PC-3 (cell line): Measurements from ENCODE around the gene PTGER2. TPM values are rescaled to one million over a fixed set of nuclear protein-coding genes. Genes with fewer than 3 reads are reported as not detected.

Experiments used
- ATAC-seq: fragments of 200-7000 bp; cut with Tn5 transposase; 2 replicates; pipeline ENCODE4 v1.9.1; 2020; ENCODE audit warnings: mild to moderate bottlenecking, moderate library complexity
- BruUV-seq: library from RNA; stranded (reverse); fragments of 400-500 nt; replicated peaks from 2 replicates; lab custom pipeline; 2021; lab: Mats Ljungman, UMichigan
- CTCF ChIA-PET: fragments of 300-600 bp; sonication (Branson Sonifier 250); formaldehyde crosslinking; loops from one replicate; lab custom pipeline; 2022; ENCODE audit warnings: antibody characterized with exemption; lab: Charles Lee
- POLR2A ChIA-PET: fragments of 300-600 bp; sonication (Branson Sonifier 250); formaldehyde crosslinking; loops from one replicate; lab custom pipeline; 2022; ENCODE audit warnings: antibody characterized with exemption; ENCODE audit not compliant: unreplicated experiment; lab: Charles Lee
- DNase-seq: peaks from one replicate; pipeline ENCODE4 v3.0.0-alpha.2; 2015
- H2AFZ ChIP-seq: fragments of 300-600 bp; sonication (generic); 2 replicates; pipeline ENCODE4 v1.6.0; 2016; ENCODE audit warnings: antibody characterized with exemption, low read length
- H3F3A ChIP-seq: fragments of 300-600 bp; sonication (generic); one replicate; pipeline ENCODE4 v1.6.0; 2017; ENCODE audit warnings: antibody characterized with exemption, low read length, control low read depth, mild to moderate bottlenecking; ENCODE audit not compliant: unreplicated experiment
- H3K27ac ChIP-seq: fragments of 300-600 bp; sonication (generic); 2 replicates; pipeline ENCODE4 v1.5.1; 2016; ENCODE audit warnings: mild to moderate bottlenecking, low read length
- H3K27me3 ChIP-seq: fragments of 300-600 bp; sonication (generic); 2 replicates; pipeline ENCODE4 v1.6.1; 2016; ENCODE audit warnings: low read length, mixed read lengths
- H3K36me3 ChIP-seq: fragments of 300-600 bp; sonication (generic); 2 replicates; pipeline ENCODE4 v1.6.1; 2016; ENCODE audit warnings: low read depth, mixed run types, low read length, mixed read lengths
- H3K4me1 ChIP-seq: fragments of 300-600 bp; sonication (generic); 2 replicates; pipeline ENCODE4 v1.5.1; 2016; ENCODE audit warnings: low read length; ENCODE audit not compliant: insufficient read depth
- H3K4me2 ChIP-seq: fragments of 300-600 bp; sonication (generic); 2 replicates; pipeline ENCODE4 v1.6.0; 2016; ENCODE audit warnings: low read length
- H3K4me3 ChIP-seq: fragments of 300-600 bp; sonication (generic); 2 replicates; pipeline ENCODE4 v1.5.1; 2016; ENCODE audit warnings: mild to moderate bottlenecking, low read length, mixed read lengths
- H3K79me2 ChIP-seq: fragments of 300-600 bp; sonication (generic); 2 replicates; pipeline ENCODE4 v1.6.1; 2017; ENCODE audit warnings: low read length, mixed read lengths
- H3K9ac ChIP-seq: fragments of 300-600 bp; sonication (generic); 2 replicates; pipeline ENCODE4 v1.6.0; 2016; ENCODE audit warnings: mild to moderate bottlenecking, low read length
- H3K9me2 ChIP-seq: fragments of 300-600 bp; sonication (generic); replicated peaks from 2 replicates; pipeline ENCODE4 v1.6.1; 2016; ENCODE audit warnings: mixed run types, low read length, mixed read lengths
- H3K9me3 ChIP-seq: fragments of 300-600 bp; sonication (generic); 2 replicates; pipeline ENCODE4 v1.6.1; 2016; ENCODE audit warnings: low read length, mixed read lengths
- H4K20me1 ChIP-seq: fragments of 300-600 bp; sonication (generic); 2 replicates; pipeline ENCODE4 v1.6.1; 2016; ENCODE audit warnings: low read length, mixed read lengths
- EZH2 ChIP-seq: fragments of 300-600 bp; sonication (generic); IDR thresholded peaks from one replicate; pipeline ENCODE4 v1.6.1; 2017; ENCODE audit warnings: antibody characterized with exemption, mild to moderate bottlenecking, low read length; ENCODE audit not compliant: unreplicated experiment
- EZH2phosphoT487 ChIP-seq: fragments of 300-600 bp; sonication (generic); IDR thresholded peaks from 2 replicates; pipeline ENCODE4 v1.6.1; 2018; ENCODE audit warnings: mild to moderate bottlenecking, antibody characterized with exemption, low read length, borderline replicate concordance
- intact Hi-C: fragments of 100-400 bp; cut with micrococcal nuclease; formaldehyde crosslinking; loops from 2 replicates; pipeline ENCODE4 v1.9.0; 2023
- total RNA-seq: library from RNA; depleted of rRNA; stranded (reverse); fragments of >200 nt; gene quantifications from 2 replicates; pipeline ENCODE4 v1.2.3, GENCODE V29; 2014
- TF ChIP-seq, protein P1 (sequence below): fragments of 300-600 bp; sonication (generic); conservative IDR thresholded peaks from 2 replicates; pipeline ENCODE4 v1.5.1; 2017; ENCODE audit warnings: antibody characterized with exemption, low read depth, mild to moderate bottlenecking, low read length

Gene PTGER2
- total RNA-seq, 1 experiment from 2014 or later: 4.7 TPM

DNA sequence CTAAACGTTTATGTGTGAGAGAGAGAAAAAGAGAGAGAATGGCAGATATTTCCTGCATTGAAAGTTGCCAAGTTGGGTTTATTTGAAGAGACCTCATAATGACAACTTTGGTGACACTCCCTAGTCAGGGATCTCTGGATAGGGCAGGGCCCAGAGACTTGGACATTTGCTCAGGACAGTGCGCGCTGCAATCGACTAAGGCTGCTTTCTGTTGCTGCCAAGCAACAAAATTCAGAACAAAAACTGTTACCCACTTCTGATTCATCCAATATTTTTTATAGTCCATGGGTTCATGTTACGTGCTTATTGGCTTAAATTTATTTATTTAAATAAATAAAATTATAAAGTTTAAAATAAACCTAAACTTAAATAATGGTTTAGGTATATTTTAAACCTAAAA is 34.2 kb downstream of the PTGER2 start:
- no peaks in the 10 kb centered on the region for H3K36me3 ChIP-seq
- intact Hi-C loops: loop anchor here (1.0 to 2.0 kb wide), 6 partner anchors 10 to 110 kb away; no protein-coding TSS in a partner anchor
- no peaks in the 10 kb centered on the region for H3K9me2 ChIP-seq
- H3K4me2 ChIP-seq: peak overlapping the region; percentile 83
- no TSS peak for BruUV-seq
- ChIA-PET CTCF (no interaction called here), POLR2A (no interaction called here)
- H3K9me3 ChIP-seq: no peaks in the 10 kb centered on the region
- peaks cover 57% of the 10 kb centered on the region for H3K4me1 ChIP-seq
- H4K20me1 ChIP-seq: no peaks in the 10 kb centered on the region
- H3K9ac ChIP-seq: peak overlapping the region; percentile 70
- ATAC-seq: peak; percentile 87
- H3K27me3 ChIP-seq: no peaks in the 10 kb centered on the region
- H3K27ac ChIP-seq: peak overlapping the region; percentile 96
- peak; percentile 79 for DNase-seq
- TF ChIP-seq EZH2phosphoT487 (no peak), EZH2 (no peak)
- TF ChIP-seq, protein P1, sequence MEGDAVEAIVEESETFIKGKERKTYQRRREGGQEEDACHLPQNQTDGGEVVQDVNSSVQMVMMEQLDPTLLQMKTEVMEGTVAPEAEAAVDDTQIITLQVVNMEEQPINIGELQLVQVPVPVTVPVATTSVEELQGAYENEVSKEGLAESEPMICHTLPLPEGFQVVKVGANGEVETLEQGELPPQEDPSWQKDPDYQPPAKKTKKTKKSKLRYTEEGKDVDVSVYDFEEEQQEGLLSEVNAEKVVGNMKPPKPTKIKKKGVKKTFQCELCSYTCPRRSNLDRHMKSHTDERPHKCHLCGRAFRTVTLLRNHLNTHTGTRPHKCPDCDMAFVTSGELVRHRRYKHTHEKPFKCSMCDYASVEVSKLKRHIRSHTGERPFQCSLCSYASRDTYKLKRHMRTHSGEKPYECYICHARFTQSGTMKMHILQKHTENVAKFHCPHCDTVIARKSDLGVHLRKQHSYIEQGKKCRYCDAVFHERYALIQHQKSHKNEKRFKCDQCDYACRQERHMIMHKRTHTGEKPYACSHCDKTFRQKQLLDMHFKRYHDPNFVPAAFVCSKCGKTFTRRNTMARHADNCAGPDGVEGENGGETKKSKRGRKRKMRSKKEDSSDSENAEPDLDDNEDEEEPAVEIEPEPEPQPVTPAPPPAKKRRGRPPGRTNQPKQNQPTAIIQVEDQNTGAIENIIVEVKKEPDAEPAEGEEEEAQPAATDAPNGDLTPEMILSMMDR: no peak
- H3K4me3 ChIP-seq: peak overlapping the region; percentile 53
- H2AFZ ChIP-seq: peak overlapping the region; percentile 50
- peaks cover 16% of the 10 kb centered on the region for H3F3A ChIP-seq
- H3K79me2 ChIP-seq: no peaks in the 10 kb centered on the region

DNA sequence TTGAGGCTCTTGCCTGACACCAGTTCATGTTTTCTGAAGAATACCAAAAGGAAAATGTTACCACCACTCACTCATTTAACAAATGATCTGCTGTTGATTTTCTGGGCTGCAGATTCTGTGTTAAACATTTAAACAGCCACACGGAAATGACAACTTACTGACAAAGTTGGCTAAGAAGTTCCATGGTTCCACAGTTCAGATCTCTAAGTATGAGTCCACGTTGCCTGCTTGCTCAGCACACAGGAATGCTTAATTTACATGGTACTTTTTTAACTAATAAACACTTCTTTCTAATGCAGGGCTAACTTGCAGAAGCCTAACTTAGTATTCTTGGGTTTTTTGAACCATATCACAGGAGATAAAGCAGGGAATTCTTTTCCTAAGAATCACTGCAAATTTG is 34.7 kb downstream of the PTGER2 start:
- Histone ChIP-seq H3K9me2 (no peaks in the 10 kb centered on the region), H3K9me3 (no peaks in the 10 kb centered on the region), H3K36me3 (no peaks in the 10 kb centered on the region), H3F3A (peaks cover 16% of the 10 kb centered on the region), H3K4me1 (peaks cover 57% of the 10 kb centered on the region), H2AFZ (peak overlapping the region; percentile 66), H3K79me2 (no peaks in the 10 kb centered on the region), H3K27ac (peak overlapping the region; percentile 96), H3K9ac (peak overlapping the region; percentile 70), H3K4me2 (peak overlapping the region; percentile 69), H4K20me1 (no peaks in the 10 kb centered on the region), H3K27me3 (no peaks in the 10 kb centered on the region), H3K4me3 (peak overlapping the region; percentile 41; the same call in 1 of the 2 replicates)
- peak; percentile 65 for ATAC-seq
- no TSS peak for BruUV-seq
- CTCF ChIA-PET: no interaction called here
- DNase-seq: peak; percentile 83
- TF ChIP-seq, protein P1: no peak
- TF ChIP-seq EZH2 (no peak), EZH2phosphoT487 (no peak)
- POLR2A ChIA-PET: no interaction called here
- intact Hi-C loops: loop anchor here (1.0 to 2.0 kb wide), 6 partner anchors 10 to 110 kb away; no protein-coding TSS in a partner anchor

DNA sequence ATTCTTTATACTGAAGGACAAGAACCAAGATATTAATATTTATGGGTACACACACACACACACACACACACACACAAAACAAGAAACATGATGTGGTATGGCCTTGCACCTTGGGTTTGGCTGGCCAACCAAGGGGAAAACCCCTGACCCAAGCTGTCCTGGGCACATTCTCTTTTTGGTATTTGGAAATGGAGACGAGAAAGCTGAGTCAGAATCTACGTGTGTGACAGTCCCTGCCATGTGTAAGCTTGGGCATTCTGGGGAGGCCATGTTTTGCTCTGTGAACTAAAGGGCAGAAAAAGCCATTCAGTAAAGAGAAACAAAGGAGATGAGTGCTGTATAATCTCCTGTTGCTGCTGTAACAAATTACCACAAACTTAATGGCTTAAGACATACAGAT is 35.6 kb downstream of the PTGER2 start:
- no peak for ATAC-seq
- peak overlapping the region; percentile 96; the same call in 1 of the 2 replicates for H3K27ac ChIP-seq

More for the DNA sequence above, 35.6 kb downstream of the PTGER2 start:
- no TSS peak for BruUV-seq
- Histone ChIP-seq H3K4me2 (no peak overlapping the region), H3K9me3 (no peaks in the 10 kb centered on the region), H3K27me3 (no peaks in the 10 kb centered on the region), H3K4me3 (no peak overlapping the region), H4K20me1 (no peaks in the 10 kb centered on the region), H3K9me2 (no peaks in the 10 kb centered on the region), H3K79me2 (no peaks in the 10 kb centered on the region), H3K9ac (no peak overlapping the region), H2AFZ (no peak overlapping the region), H3F3A (peaks cover 16% of the 10 kb centered on the region), H3K4me1 (peaks cover 66% of the 10 kb centered on the region), H3K36me3 (no peaks in the 10 kb centered on the region)
- POLR2A ChIA-PET: no interaction called here
- DNase-seq: no peak
- intact Hi-C loops: loop anchor here (2.0 kb wide), 3 partner anchors 19 to 65 kb away; no protein-coding TSS in a partner anchor
- no peak for TF ChIP-seq EZH2
- TF ChIP-seq, protein P1: no peak
- no peak for TF ChIP-seq EZH2phosphoT487
- CTCF ChIA-PET: no interaction called here
